Endodermal cell (in vitro differentiated cells): Measurements from ENCODE around the gene ASB10. TPM values are rescaled to one million over a fixed set of nuclear protein-coding genes. Genes with fewer than 3 reads are reported as not detected.

Source experiments
- DNase-seq: peaks from one replicate; pipeline ENCODE4 v3.0.0-alpha.2; 2017
- H3K27ac ChIP-seq: 2 replicates; pipeline ENCODE4 v1.5.1; 2013; ENCODE audit warnings: mild to moderate bottlenecking, low read depth, low read length, moderate library complexity
- H3K27me3 ChIP-seq: 2 replicates; pipeline ENCODE4 v1.6.1; 2013; ENCODE audit warnings: mild to moderate bottlenecking, low read length, moderate library complexity; ENCODE audit not compliant: insufficient read depth, control insufficient read depth, poor library complexity, severe bottlenecking
- H3K36me3 ChIP-seq: 2 replicates; pipeline ENCODE4 v1.7.0; 2013; ENCODE audit warnings: mild to moderate bottlenecking, low read length, moderate library complexity; ENCODE audit not compliant: control insufficient read depth, insufficient read depth
- H3K4me1 ChIP-seq: one replicate; pipeline ENCODE4 v1.7.0; 2013; ENCODE audit warnings: low read length; ENCODE audit not compliant: control insufficient read depth, insufficient read depth
- H3K4me3 ChIP-seq: 2 replicates; pipeline ENCODE4 v1.5.1; 2013; ENCODE audit warnings: mild to moderate bottlenecking, low read length, moderate library complexity
- H3K9ac ChIP-seq: 2 replicates; pipeline ENCODE4 v1.6.1; 2013; ENCODE audit warnings: mild to moderate bottlenecking, low read length, moderate library complexity; ENCODE audit not compliant: poor library complexity, severe bottlenecking; ENCODE audit errors: extremely low read depth
- H3K9me3 ChIP-seq: 2 replicates; pipeline ENCODE4 v1.6.1; 2013; ENCODE audit warnings: mild to moderate bottlenecking, low read length, moderate library complexity; ENCODE audit not compliant: control insufficient read depth
- H3K27ac Mint-ChIP-seq: 2 replicates; pipeline ENCODE4 v1.8.0; 2020; ENCODE audit warnings: mixed read lengths
- H3K27me3 Mint-ChIP-seq: 2 replicates; pipeline ENCODE4 v1.8.0; 2021; ENCODE audit warnings: mild to moderate bottlenecking, mixed read lengths; ENCODE audit not compliant: insufficient read depth
- H3K36me3 Mint-ChIP-seq: 2 replicates; pipeline ENCODE4 v1.8.0; 2020; ENCODE audit warnings: low read depth, mixed read lengths
- H3K4me1 Mint-ChIP-seq: 2 replicates; pipeline ENCODE4 v1.8.0; 2020; ENCODE audit warnings: mixed read lengths
- H3K4me3 Mint-ChIP-seq: 2 replicates; pipeline ENCODE4 v1.8.0; 2020; ENCODE audit warnings: mild to moderate bottlenecking, moderate library complexity, mixed read lengths
- H3K9me3 Mint-ChIP-seq: 2 replicates; pipeline ENCODE4 v1.8.0; 2020; ENCODE audit warnings: mild to moderate bottlenecking, mixed read lengths
- WGBS, 2 experiments: methylation state at CpG; one replicate each; pipeline versions ENCODE4 v1.1.5 to v1.1.7; 2013; ENCODE audit warnings: missing lambda C conversion rate in 2 of 2, mixed read lengths in 1 of 2; ENCODE audit not compliant: insufficient coverage in 1 of 2, insufficient read length in 1 of 2; 5-methylcytosine and 5-hydroxymethylcytosine counted together
- total RNA-seq, 2 donors: library from RNA; stranded (reverse); fragmentation: NEBNext Ultra II Directional in 1 of 2; extraction: Animal tissue kit (Norgen Biotek cat#: 25700) in 1 of 2; gene quantifications; 2 replicates in 1 of 2; 3 replicates in 1 of 2; pipeline ENCODE4 v1.2.1, GENCODE V29; 2021
- TF ChIP-seq, protein P1 (sequence below): fragments of 200-600 bp; sonication (generic); conservative IDR thresholded peaks from 2 replicates; pipeline ENCODE4 v1.5.0; 2021; ENCODE audit warnings: antibody characterized with exemption, mild to moderate bottlenecking

Gene ASB10
- total RNA-seq, 2 donors from 2014 or later = not detected

DNA sequence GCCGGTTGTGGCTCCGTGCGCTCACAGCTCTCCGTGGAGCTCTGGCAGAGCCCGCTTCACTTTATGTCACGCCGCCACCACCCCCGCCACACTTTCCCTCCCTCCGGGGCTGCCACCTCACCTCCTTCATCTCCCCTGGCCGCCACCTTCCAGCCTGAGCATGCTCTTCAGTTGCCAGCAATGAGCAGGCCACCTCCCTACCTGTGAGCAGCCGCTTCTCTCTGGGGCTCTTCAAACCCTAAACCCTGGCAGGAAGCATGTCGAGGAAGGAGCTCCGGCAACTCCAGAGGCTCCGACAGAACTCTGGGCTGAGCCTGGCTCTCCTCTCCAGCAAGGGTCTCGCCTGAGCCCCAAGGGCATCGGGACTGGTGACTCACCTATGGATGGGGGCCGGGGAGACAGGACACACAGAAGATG lies 56.3 kb downstream of the ASB10 start:
- Histone ChIP-seq H3K36me3 (peaks cover 51% of the 10 kb centered on the region), H3K27me3 (no peaks in the 10 kb centered on the region), H3K9ac (no peak overlapping the region), H3K9me3 (no peaks in the 10 kb centered on the region), H3K4me1 (peaks cover 4% of the 10 kb centered on the region), H3K4me3 (no peak overlapping the region), H3K27ac (no peak overlapping the region)
- DNase-seq = no peak
- Mint-ChIP-seq H3K4me1 (no peaks in the 10 kb centered on the region), H3K27ac (no peak overlapping the region), H3K27me3 (no peaks in the 10 kb centered on the region), H3K4me3 (no peak overlapping the region), H3K9me3 (no peaks in the 10 kb centered on the region), H3K36me3 (peaks cover 50% of the 10 kb centered on the region)
- WGBS, 2 experiments = 94 to 98% methylated on average over 12 to 17 of the region's 17 CpGs
- TF ChIP-seq, protein P1, sequence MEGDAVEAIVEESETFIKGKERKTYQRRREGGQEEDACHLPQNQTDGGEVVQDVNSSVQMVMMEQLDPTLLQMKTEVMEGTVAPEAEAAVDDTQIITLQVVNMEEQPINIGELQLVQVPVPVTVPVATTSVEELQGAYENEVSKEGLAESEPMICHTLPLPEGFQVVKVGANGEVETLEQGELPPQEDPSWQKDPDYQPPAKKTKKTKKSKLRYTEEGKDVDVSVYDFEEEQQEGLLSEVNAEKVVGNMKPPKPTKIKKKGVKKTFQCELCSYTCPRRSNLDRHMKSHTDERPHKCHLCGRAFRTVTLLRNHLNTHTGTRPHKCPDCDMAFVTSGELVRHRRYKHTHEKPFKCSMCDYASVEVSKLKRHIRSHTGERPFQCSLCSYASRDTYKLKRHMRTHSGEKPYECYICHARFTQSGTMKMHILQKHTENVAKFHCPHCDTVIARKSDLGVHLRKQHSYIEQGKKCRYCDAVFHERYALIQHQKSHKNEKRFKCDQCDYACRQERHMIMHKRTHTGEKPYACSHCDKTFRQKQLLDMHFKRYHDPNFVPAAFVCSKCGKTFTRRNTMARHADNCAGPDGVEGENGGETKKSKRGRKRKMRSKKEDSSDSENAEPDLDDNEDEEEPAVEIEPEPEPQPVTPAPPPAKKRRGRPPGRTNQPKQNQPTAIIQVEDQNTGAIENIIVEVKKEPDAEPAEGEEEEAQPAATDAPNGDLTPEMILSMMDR = no peak

DNA sequence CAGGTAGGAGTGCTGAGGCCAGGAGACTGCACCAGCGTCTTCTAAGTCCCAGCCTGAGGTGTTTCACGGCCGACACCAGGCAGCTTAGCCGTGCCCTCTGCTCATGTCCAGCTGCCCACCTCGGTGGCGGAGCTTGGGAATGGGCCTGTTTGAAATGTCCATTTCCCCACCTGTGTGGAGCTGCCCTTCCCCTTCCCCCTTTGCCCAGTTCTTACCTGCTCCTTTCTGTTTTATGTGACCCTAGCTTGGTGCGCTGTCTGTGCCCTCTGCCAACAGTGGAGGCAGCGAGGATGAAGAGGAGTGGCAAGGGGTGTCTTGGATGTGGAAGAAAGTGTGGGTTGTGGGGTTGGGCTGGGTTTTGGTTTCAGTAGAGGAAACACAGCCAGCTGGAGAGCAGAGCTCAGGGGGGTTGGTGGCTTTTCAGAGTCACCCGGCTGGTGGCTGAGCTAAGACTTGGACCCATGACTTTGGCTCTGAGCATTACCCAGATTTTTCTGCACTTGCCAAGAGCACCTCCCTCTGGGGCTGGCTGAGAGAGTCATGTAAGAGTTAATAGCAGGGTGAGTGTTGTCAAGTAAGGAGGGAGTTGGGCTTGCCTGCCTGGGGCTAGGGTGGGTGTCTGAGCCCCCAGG lies 57.0 kb downstream of the ASB10 start:
- peaks cover 4% of the 10 kb centered on the region for H3K4me1 ChIP-seq
- Mint-ChIP-seq H3K27me3 (peaks cover under 1% of the 10 kb centered on the region), H3K4me1 (no peaks in the 10 kb centered on the region), H3K4me3 (no peak overlapping the region), H3K36me3 (peaks cover 47% of the 10 kb centered on the region), H3K9me3 (no peaks in the 10 kb centered on the region), H3K27ac (no peak overlapping the region)
- 94 to 96% methylated on average over 7 to 9 of the region's 9 CpGs for WGBS, 2 experiments
- DNase-seq = no peak
- no peaks in the 10 kb centered on the region for H3K9me3 ChIP-seq
- H3K4me3 ChIP-seq = no peak overlapping the region
- TF ChIP-seq, protein P1 = no peak
- no peak overlapping the region for H3K27ac ChIP-seq
- H3K36me3 ChIP-seq = peaks cover 45% of the 10 kb centered on the region
- H3K27me3 ChIP-seq = no peaks in the 10 kb centered on the region
- H3K9ac ChIP-seq = no peak overlapping the region

DNA sequence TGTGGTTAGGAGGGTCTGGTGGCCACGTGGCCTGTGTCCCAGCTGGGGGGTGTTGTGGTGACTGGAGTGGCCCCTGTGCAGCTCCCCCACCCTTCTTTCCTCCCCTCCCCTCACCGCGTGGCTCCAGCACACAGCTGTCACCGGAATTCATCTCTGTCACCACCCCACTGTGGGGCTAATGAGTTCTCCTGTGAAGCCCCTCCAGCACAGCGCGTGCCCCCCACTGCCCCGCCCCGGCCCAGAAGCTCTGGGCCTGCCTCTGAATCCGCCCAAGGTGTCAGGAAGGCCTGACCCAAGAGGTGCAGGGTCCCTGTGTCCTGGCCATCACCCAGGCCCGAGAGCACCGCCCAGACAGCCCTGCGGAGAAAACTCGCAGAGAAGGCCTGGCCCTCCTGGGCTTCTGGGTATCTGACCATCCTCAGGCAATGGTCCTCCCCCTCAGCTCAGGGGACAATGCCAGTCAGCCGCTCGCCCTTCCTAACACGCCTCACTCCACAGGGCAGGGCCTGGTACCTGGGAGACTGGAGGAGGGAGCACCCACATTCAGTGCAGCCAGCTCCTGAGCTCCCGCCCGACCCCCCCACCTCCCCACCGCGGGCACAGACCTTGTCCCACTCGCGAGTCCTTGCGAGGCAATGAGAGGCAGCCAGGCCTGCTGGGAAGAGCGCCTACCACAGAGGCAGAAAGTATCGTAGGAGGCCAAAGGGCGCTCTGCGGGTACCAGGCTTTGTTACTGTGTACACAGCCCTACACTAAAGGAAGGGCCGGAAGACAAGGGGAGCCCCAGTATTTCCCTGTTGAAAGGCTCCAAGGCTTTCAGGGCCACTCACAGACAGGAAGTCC lies 57.7 kb downstream of the ASB10 start:
- Mint-ChIP-seq H3K36me3 (peaks cover 46% of the 10 kb centered on the region), H3K27me3 (peaks cover 2% of the 10 kb centered on the region), H3K27ac (no peak overlapping the region), H3K4me3 (no peak overlapping the region), H3K9me3 (no peaks in the 10 kb centered on the region), H3K4me1 (no peaks in the 10 kb centered on the region)
- H3K4me1 ChIP-seq = peaks cover 4% of the 10 kb centered on the region
- TF ChIP-seq, protein P1 = no peak
- no peak overlapping the region for H3K4me3 ChIP-seq
- no peak for DNase-seq
- peaks cover 39% of the 10 kb centered on the region for H3K36me3 ChIP-seq
- H3K9me3 ChIP-seq = no peaks in the 10 kb centered on the region
- no peak overlapping the region for H3K9ac ChIP-seq
- H3K27me3 ChIP-seq = no peaks in the 10 kb centered on the region
- no peak overlapping the region for H3K27ac ChIP-seq
- WGBS, 2 experiments = 92 to 93% methylated on average over 20 to 28 of the region's 28 CpGs
